ENCODE results near the gene IL24. TPM values are rescaled to one million over a fixed set of nuclear protein-coding genes. Genes with fewer than 3 reads are reported as not detected.

Gene IL24
- polyA plus RNA-seq, 2 donors = not detected

Other genes starting within 250 kb of the IL24 start
- gene MAPKAPK2, start 212.5 kb upstream of the IL24 start, polyA plus RNA-seq = 10 to 100 TPM; 28.0 to 35.1 TPM
- 1 to 10 TPM in 1 of 2 donors, under 1 TPM in 1; 0.22 to 1.4 TPM for gene IL19, start 126.7 kb upstream of the IL24 start, polyA plus RNA-seq
- gene IL10, start 124.9 kb upstream of the IL24 start, polyA plus RNA-seq = under 1 TPM; 0.12 to 0.51 TPM
- under 1 TPM in 1 of 2 donors, not detected in 1; 0.05 TPM for gene IL20, start 31.8 kb upstream of the IL24 start, polyA plus RNA-seq
- gene FCMR, start 24.5 kb downstream of the IL24 start, polyA plus RNA-seq = 1 to 10 TPM in 1 of 2 donors, under 1 TPM in 1; 0.90 to 2.5 TPM
- 1 to 10 TPM in 1 of 2 donors, under 1 TPM in 1; 0.24 to 1.2 TPM for gene PIGR, start 49.0 kb downstream of the IL24 start, polyA plus RNA-seq
- gene FCAMR, start 73.0 kb downstream of the IL24 start, polyA plus RNA-seq = under 1 TPM; 0.02 to 0.06 TPM
- gene C1orf116, start 135.3 kb downstream of the IL24 start, polyA plus RNA-seq = 10 to 100 TPM; 72.9 to 85.8 TPM
- gene YOD1, start 153.8 kb downstream of the IL24 start, polyA plus RNA-seq = 10 to 100 TPM; 13.9 to 39.4 TPM
- gene PFKFB2, start 155.8 kb downstream of the IL24 start, polyA plus RNA-seq = 1 to 10 TPM; 4.7 to 8.3 TPM
- gene C4BPB, start 191.4 kb downstream of the IL24 start, polyA plus RNA-seq = under 1 TPM in 1 of 2 donors, not detected in 1; 0.08 TPM
- under 1 TPM in 1 of 2 donors, not detected in 1; 0.01 TPM for gene C4BPA, start 206.8 kb downstream of the IL24 start, polyA plus RNA-seq

Data from esophagus (tissue), 2 donors.